Measurements from ENCODE around the gene ARHGAP4.

The ARHGAP4 gene

DNA sequence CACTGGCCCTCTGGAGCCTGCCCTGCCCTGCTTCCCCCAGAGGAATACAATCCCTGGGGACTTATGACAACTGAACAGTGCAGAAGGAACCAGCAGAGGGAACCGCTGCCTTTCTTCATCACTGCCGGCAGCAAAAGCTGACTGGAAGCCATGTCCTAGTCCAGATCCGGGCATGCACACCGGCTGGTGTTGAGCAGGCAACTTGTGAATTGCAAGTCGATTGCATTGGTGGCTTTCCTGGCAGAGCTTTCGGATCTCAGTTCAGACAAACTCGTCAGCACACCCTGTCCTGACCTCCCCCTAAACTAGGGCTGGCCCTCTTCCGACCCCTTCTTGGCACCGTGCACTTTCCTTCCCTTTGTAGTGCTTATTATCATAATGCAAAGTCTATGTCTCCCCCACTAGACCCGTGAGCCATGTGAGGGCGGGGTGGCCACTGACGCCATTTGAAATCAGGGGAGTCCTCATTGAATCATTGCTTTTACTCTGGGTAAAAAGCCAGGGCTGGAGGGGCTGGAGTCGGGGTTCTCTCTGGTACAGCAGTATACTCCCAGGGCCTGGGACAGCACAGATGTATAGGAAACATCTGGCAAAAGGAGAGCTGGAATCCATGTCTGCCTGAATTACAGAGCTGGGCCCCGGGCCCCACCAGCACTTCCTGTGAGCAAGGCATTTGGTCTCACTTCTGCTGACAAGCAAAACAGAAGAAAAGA lies 1.8 kb downstream of the ARHGAP4 start:
- DNase-seq: no peak

- no peak for DNase-seq
Observed at GRCh38 chrX:153922932-153923857, 2.9 kb downstream of the ARHGAP4 start.

GRCh38 chrX:153921511-153922446 lies 4.3 kb downstream of the ARHGAP4 start:
- DNase-seq: no peak

GRCh38 chrX:153921070-153921469 lies 5.0 kb downstream of the ARHGAP4 start:
- no peak for DNase-seq

- no peak for DNase-seq
Observed at GRCh38 chrX:153920546-153920945, 5.5 kb downstream of the ARHGAP4 start.

GRCh38 chrX:153919281-153919680 lies 6.8 kb downstream of the ARHGAP4 start:
- DNase-seq: no peak

DNA sequence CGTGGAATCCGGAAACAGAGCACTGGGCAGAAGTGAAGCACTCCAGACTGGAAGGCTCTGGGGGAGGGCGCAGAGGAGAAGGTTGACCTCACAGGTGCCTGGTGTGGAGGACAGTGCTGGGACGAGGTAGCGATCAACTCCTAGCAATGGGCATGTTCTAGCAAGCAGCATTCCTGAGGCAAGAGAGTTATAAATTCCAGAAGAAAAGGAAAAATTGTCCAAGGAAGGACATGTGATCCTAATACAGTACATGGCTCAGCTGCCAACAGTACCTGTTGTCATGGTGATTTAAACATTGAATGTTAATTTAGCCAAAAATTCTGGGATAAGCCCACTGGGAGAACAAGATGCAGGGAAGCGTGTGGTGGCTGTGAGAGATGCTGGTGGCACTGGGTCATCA lies 8.2 kb downstream of the ARHGAP4 start:
- DNase-seq: no peak

DNA sequence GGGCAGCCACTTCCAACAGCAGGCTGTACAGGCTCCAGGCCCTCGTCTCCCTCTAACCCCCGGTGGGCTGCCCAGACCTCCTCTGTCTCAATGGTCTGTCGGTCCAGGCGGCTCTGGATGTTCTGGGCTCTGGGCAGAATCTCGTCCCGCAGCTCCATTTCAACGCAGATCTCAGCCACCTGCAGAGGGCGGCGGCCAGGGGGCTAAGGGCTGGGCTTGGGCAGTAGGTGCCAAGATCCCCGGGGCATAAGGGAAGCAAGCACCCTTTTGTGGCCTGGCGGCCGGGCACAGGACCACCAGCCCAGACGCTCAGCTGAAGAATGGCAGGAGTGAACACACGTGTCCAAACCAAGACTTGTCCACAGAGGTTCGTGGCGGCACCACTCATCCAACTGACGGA lies 12.4 kb downstream of the ARHGAP4 start:
- no peak for DNase-seq

- DNase-seq: no peak
Observed at GRCh38 chrX:153913211-153913610, 12.9 kb downstream of the ARHGAP4 start.

- no peak for DNase-seq
Observed at GRCh38 chrX:153911798-153912197, 14.3 kb downstream of the ARHGAP4 start.

GRCh38 chrX:153910446-153910845 lies 15.6 kb downstream of the ARHGAP4 start:
- no peak for DNase-seq

DNA sequence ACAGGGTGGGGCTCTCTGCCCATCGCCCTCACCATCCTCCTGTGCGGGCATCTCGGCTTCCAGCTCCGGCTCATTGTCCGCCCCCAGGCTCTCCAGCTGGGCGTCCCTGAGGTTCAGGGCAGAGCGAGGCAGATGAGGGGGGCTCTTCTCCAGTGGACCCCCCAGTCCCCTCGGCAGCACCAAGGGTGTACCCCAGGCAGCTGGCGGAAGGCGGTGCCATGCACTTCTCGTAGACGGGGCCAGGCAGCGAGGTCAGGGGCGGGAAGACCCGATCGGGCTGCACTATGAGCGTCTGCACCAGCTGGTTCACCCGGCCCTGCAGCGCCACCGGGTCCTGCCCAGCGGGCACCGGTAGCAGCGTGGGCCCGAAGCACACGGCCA lies 16.1 kb downstream of the ARHGAP4 start:
- no peak for DNase-seq

DNA sequence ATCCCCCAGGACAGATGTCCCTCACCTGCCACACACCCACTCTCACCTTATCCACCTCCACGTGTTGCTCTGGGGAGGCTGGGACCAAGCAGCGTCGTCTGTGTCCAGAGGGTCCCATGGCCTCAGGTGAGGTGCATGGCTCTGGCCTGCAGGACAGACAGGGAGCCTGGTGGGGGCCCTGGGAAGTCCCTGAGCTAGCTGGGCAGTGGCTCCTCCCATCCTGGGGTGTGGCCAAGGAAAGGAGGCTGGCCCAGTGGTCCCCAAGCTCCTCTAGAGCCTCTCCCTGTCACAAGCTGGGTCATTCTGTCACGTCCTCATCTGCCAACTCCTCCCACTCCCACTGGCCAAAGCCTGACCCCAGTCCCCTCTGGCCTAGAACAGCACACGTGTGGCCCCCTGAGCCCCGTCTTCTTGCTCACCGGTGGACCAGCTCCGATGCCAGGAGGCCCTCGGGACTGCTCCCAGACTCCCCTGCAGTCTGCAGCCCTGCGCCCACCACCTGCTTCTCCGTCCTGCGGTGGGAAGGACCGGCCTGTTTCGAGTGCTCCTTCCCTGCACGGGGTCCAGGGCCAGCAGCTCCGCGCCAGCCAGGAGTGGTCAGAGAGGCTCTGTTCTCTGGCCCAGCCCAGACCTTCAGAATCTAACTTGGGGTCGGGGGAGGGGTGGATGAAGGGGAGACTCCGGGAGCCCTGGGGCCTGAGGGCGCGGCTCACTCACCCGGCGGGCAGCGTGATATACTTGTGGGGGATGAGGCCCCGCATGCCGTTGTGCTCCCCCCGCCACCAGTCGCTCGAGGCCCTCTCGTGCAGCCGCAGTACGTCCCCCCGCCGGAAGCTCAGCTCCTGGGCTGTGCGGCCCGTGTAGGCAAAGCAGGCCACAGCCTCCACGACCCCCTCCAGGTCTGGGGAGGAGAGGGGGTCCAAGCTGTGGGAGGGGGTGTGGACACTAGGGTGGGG lies 16.8 kb downstream of the ARHGAP4 start:
- DNase-seq: no peak

DNA sequence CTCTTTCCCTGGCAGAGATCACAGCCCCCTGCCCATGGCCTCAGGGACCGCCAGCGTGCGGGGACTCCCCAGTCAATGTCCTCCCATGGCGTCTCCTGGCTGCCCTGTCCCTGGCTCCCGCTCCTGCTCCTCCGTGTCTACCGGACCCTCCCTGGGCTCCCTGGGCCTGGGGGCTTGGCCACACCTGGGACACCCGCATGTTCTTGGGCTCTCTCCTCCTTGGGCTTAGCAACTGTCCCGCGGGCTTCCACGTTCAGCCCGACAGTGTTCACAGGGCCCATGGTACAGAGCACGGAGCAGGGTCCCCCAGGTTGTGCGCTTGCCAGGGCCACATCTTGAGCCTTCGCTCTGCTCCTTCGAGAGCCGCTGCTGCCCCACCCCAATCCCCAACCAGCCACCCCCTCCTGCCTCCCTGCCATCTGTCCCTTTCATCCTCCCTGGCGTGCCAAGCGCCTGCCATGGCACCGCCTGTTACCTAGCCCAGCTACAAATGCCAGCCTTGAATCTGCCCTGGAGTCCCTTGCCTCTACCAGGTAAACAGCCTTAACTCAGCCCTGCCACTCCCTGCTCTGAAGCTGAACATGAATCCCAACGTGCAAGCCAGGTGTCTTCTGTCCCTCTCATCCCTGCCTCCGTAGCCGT lies 17.7 kb downstream of the ARHGAP4 start:
- DNase-seq: no peak

- DNase-seq: no peak
Observed at GRCh38 chrX:153907456-153907855, 18.6 kb downstream of the ARHGAP4 start.

DNA sequence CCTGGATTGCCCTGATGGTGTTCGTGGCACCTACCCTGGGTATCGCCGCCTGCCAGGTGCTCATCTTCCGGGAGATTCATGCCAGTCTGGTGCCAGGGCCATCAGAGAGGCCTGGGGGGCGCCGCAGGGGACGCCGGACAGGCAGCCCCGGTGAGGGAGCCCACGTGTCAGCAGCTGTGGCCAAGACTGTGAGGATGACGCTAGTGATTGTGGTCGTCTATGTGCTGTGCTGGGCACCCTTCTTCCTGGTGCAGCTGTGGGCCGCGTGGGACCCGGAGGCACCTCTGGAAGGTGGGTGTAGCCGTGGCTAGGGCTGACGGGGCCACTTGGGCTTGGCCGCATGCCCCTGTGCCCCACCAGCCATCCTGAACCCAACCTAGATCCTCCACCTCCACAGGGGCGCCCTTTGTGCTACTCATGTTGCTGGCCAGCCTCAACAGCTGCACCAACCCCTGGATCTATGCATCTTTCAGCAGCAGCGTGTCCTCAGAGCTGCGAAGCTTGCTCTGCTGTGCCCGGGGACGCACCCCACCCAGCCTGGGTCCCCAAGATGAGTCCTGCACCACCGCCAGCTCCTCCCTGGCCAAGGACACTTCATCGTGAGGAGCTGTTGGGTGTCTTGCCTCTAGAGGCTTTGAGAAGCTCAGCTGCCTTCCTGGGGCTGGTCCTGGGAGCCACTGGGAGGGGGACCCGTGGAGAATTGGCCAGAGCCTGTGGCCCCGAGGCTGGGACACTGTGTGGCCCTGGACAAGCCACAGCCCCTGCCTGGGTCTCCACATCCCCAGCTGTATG lies 19.7 kb downstream of the ARHGAP4 start:
- DNase-seq: no peak

GRCh38 chrX:153905481-153906095 lies 20.5 kb downstream of the ARHGAP4 start:
- DNase-seq: no peak

DNA sequence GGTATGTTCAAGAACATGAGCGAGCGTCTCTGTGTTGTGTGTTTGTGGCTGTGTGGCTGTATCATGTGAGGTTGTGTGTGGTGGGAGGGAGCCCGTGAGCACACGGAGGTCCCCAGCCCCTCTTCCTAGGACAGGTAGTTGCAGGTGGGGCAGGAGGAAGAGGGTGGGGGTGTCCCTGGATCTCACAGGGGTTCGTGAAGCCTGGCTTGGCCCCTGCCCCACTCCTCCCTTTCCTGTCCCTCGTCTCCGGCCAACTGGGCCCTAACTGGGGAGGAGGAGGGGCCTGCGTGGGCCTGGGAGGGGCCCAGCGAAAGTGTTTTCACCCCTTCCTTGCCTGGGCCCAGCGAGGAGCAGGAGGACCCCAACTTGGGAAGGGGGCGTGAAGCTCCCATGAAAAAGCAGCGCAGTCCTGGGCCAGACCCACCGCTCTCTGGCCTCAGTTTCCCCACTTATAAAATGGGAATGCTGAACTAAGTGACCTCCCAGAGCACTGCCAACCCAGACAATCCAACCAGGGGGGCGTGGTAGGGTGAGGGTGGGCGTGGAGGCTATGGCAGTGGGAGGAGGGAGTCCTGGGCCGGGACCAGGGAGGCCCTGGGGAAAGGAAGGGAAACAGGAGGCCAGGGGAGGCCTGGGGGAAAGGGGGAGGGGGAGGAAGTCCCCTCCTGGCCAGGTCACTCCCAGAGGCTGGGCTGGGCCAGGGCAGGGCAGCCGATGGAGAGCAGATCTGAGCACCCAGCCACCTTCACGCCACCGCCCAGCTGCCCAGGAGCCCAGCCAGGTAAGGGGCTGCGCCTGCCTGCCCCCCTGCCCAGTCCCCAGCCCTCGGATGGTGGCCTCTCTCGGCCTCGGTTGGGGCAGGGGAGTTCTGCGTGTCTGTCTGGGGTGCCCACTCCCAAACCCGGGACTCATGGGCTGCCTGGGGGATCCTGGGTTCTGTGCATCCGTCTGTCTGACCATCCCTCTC lies 21.8 kb downstream of the ARHGAP4 start, which contains the start of gene AVPR2:
Gene AVPR2, plus strand, starts transcription at position 683 of the 967 bp plus-strand sequence. CDS start 473 bp downstream, outside the sequence.
- DNase-seq: no peak
